ENCODE data around the gene NPHS1. TPM values are rescaled to one million over a fixed set of nuclear protein-coding genes. Genes with fewer than 3 reads are reported as not detected.

The NPHS1 gene
- total RNA-seq, 1 donor from 2014 or later: not detected

DNA sequence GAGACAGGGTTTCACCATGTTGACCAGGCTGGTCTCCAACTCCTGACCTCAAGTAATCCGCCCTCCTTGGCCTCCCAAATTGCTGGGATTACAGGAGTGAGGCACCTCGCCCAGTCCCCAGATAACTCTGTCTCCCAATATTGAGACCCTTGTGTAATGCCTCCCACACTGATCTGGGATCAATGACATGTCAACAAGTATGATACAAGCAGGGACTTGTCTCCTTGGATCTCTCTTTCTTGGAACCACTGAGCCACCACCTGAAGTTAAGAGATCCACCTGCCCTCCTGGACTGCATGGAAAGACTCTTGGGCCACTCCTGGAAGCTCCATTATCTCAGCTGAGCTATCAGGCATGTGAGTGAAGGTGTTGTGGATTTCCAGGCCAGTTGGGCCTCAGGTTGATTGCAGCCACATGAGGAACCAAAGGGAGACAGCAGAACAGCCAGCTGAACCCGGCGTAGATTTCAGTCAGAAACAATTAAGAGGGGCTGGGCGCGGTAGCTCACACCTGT lies 33.0 kb upstream of the NPHS1 start:
- Histone ChIP-seq H3K27ac (no peak overlapping the region), H3K27me3 (no peaks in the 10 kb centered on the region), H3K9me3 (no peaks in the 10 kb centered on the region), H3K4me3 (no peak overlapping the region), H3K4me1 (no peaks in the 10 kb centered on the region), H3K36me3 (peaks cover 0 to 28% of the 10 kb centered on the region in 2 donors)
- no peak for TF ChIP-seq POLR2A (IDR thresholded peaks at IDR 0.05)
- TF ChIP-seq, protein P1, sequence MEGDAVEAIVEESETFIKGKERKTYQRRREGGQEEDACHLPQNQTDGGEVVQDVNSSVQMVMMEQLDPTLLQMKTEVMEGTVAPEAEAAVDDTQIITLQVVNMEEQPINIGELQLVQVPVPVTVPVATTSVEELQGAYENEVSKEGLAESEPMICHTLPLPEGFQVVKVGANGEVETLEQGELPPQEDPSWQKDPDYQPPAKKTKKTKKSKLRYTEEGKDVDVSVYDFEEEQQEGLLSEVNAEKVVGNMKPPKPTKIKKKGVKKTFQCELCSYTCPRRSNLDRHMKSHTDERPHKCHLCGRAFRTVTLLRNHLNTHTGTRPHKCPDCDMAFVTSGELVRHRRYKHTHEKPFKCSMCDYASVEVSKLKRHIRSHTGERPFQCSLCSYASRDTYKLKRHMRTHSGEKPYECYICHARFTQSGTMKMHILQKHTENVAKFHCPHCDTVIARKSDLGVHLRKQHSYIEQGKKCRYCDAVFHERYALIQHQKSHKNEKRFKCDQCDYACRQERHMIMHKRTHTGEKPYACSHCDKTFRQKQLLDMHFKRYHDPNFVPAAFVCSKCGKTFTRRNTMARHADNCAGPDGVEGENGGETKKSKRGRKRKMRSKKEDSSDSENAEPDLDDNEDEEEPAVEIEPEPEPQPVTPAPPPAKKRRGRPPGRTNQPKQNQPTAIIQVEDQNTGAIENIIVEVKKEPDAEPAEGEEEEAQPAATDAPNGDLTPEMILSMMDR (IDR thresholded peaks at IDR 0.05): no peak
- TF ChIP-seq POLR2AphosphoS5 (IDR thresholded peaks at IDR 0.05; ENCODE audit: insufficient read depth in 1 of 2, low read depth in 1 of 2): no peak
- intact Hi-C loops (cut with DNase I): no loop called here
- DNase-seq (ENCODE audit: extremely low spot score in 2 of 2): no peak

DNA sequence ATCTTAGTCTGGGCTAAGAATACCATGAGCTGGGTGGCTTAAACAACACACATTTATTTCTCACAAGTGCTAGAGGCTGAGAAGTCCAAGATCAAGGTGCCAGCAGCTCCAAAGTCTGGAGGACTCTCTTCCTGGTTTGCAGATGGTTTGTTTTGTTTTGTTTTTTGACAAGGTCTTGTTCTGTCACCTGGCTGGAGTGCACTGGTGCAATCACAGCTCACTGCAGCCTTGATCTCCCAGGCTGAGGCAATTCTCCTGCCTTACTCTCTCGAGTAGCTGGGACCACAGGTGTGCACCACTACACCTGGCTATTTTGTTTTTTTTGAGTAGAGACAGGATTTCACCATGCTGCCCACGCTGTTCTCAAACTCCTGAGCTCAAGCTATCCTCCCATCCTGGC lies 31.6 kb upstream of the NPHS1 start:
- Histone ChIP-seq H3K4me1 (no peaks in the 10 kb centered on the region), H3K36me3 (peaks cover 0 to 14% of the 10 kb centered on the region in 2 donors), H3K4me3 (no peak overlapping the region), H3K27ac (no peak overlapping the region), H3K9me3 (no peaks in the 10 kb centered on the region), H3K27me3 (no peaks in the 10 kb centered on the region)
- no peak for TF ChIP-seq POLR2A (IDR thresholded peaks at IDR 0.05)
- TF ChIP-seq, protein P1 (IDR thresholded peaks at IDR 0.05): no peak
- TF ChIP-seq POLR2AphosphoS5 (IDR thresholded peaks at IDR 0.05; ENCODE audit: insufficient read depth in 1 of 2, low read depth in 1 of 2): no peak
- intact Hi-C loops (cut with DNase I): no loop called here
- DNase-seq (ENCODE audit: extremely low spot score in 2 of 2): no peak

DNA sequence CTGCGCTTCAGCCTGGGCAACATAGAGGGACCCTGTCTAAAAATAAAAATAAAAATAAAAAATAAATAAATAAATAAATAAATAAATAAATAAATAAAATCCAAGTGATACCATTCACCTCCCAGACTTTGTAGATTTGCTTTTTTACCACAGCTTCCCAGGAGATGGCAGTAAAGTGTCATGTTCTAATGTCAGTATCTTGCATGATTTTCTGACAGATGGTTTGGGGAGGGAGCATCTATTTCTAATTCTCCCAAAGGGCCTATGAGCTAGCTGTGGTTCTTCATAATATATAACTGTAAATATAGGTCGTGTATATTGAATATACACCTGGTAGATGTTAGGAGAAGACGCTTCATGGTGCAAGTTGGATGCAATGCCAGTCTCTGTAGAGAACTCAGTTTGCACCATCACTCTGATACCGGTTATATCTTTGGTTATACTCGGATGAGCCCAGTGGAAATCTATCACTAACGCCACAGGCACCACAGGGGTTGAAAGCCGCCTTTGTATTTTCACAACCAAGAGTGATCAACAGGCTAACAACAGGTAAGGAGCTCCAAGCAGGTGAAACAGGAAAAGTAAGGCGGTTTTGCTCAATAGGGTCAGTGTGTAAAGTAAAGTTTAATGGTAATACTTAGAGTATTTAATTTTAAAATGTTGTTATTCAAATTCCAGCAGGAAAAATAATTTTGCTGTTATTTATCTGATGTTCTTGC lies 30.0 kb upstream of the NPHS1 start:
- no peak for DNase-seq (ENCODE audit: extremely low spot score in 2 of 2)
- no peaks in the 10 kb centered on the region for H3K4me1 ChIP-seq
- TF ChIP-seq POLR2AphosphoS5 (IDR thresholded peaks at IDR 0.05; ENCODE audit: insufficient read depth in 1 of 2, low read depth in 1 of 2) (peak in 1 of 2 donors; percentile 75), POLR2A (IDR thresholded peaks at IDR 0.05) (no peak)
- TF ChIP-seq, protein P1 (IDR thresholded peaks at IDR 0.05): peak in 2 of 3 experiments; percentile 41 to 54
- intact Hi-C loops (cut with DNase I): no loop called here
- no peaks in the 10 kb centered on the region for H3K9me3 ChIP-seq
- no peaks in the 10 kb centered on the region for H3K36me3 ChIP-seq
- no peak overlapping the region for H3K27ac ChIP-seq
- H3K4me3 ChIP-seq: no peak overlapping the region
- no peaks in the 10 kb centered on the region for H3K27me3 ChIP-seq

DNA sequence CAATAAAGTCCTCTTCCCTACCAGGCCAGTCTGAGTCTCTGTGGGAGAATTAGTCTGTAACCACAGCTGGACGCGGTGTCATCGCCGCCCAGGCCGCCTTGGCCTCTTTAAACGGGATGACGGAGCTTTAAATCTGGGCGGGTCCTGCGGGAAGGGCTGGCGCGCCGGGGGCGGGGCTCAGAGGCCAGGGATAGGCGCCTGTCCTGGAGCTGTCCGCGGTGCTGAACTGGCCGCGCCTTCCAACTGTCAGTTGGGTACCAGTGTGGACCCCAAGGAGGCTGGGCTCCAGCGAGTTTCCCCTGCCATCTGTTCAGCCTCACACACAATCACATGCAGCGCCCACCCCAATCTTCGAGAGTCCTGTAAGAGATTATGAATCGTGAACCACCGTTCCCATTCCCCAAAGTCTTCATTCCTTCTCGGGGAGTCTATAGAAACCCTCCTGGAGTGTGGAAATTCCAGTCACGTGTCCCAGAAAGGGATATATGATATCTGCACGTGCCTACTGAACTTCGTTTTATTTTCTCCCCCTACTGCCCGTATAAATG lies 27.5 kb upstream of the NPHS1 start:
- Histone ChIP-seq H3K36me3 (no peaks in the 10 kb centered on the region), H3K4me1 (no peaks in the 10 kb centered on the region), H3K27ac (no peak overlapping the region), H3K4me3 (no peak overlapping the region), H3K27me3 (no peaks in the 10 kb centered on the region), H3K9me3 (no peaks in the 10 kb centered on the region)
- no peak for DNase-seq (ENCODE audit: extremely low spot score in 2 of 2)
- intact Hi-C loops (cut with DNase I): loop anchor here (2.0 kb wide), 1 partner anchor 51 kb away; no protein-coding TSS in a partner anchor
- TF ChIP-seq POLR2AphosphoS5 (IDR thresholded peaks at IDR 0.05; ENCODE audit: insufficient read depth in 1 of 2, low read depth in 1 of 2): peak; percentile 38 to 43
- TF ChIP-seq, protein P1 (IDR thresholded peaks at IDR 0.05): no peak
- TF ChIP-seq POLR2A (IDR thresholded peaks at IDR 0.05): no peak

DNA sequence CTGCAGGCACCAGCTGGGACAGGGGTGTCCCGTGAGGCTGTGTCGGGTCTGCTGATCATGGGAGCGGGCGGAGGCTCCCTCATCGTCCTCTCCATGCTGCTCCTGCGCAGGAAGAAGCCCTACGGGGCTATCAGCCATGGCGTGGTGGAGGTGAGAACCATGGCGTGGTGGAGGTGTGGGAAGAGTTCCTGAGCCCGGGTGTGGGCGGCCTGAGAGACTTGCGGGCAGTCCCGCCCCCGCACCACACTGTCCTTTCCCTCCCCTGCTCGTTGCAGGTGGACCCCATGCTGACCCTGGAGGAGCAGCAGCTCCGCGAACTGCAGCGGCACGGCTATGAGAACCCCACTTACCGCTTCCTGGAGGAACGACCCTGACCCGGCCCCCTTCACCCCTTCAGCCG lies 26.8 kb upstream of the NPHS1 start:
- Histone ChIP-seq H3K9me3 (no peaks in the 10 kb centered on the region), H3K36me3 (no peaks in the 10 kb centered on the region), H3K27me3 (no peaks in the 10 kb centered on the region), H3K4me1 (no peaks in the 10 kb centered on the region), H3K27ac (no peak overlapping the region), H3K4me3 (no peak overlapping the region)
- intact Hi-C loops (cut with DNase I): no loop called here
- TF ChIP-seq, protein P1 (IDR thresholded peaks at IDR 0.05): no peak
- TF ChIP-seq POLR2A (IDR thresholded peaks at IDR 0.05): no peak
- TF ChIP-seq POLR2AphosphoS5 (IDR thresholded peaks at IDR 0.05; ENCODE audit: insufficient read depth in 1 of 2, low read depth in 1 of 2): no peak
- no peak for DNase-seq (ENCODE audit: extremely low spot score in 2 of 2)

Data from vagina (tissue), 2 donors.